B cell (primary cell): Measurements from ENCODE around the gene HSPB9. TPM values are rescaled to one million over a fixed set of nuclear protein-coding genes. Genes with fewer than 3 reads are reported as not detected.

Experiments used
- ATAC-seq: fragments of 200-7000 bp; cut with Tn5 transposase; one replicate; pipeline ENCODE4 v1.10.0; 2021; ENCODE audit warnings: low read depth, mild to moderate bottlenecking, moderate number of reproducible peaks, moderate library complexity
- CTCF ChIA-PET: fragments of 350-600 bp; sonication (Branson Sonifier 250); formaldehyde crosslinking; loops from one replicate; lab custom pipeline; 2021; ENCODE audit warnings: antibody characterized with exemption, inconsistent platforms; lab: Charles Lee
- POLR2A ChIA-PET: fragments of 350-600 bp; sonication (Branson Sonifier 250); formaldehyde crosslinking; loops from one replicate; lab custom pipeline; 2021; ENCODE audit warnings: antibody characterized with exemption; lab: Charles Lee
- DNase-seq: peaks from one replicate; pipeline ENCODE4 v3.0.0; 2013
- H2AFZ ChIP-seq: 2 replicates; pipeline ENCODE4 v1.6.1; 2012; ENCODE audit warnings: mild to moderate bottlenecking, low read depth, low read length; ENCODE audit not compliant: insufficient read depth, poor library complexity, severe bottlenecking
- H3K27ac ChIP-seq, 2 donors: 1 replicate in 1 of 2; 2 replicates in 1 of 2; pipeline ENCODE4 v1.5.1; 2012 to 2013; ENCODE audit warnings: low read length in 2 of 2, mild to moderate bottlenecking in 2 of 2, moderate library complexity in 1 of 2
- H3K27me3 ChIP-seq, 4 experiments: fragments of 200-600 bp in 1 of 4; sonication (generic) in 1 of 4; replicated peaks in 1 of 4; 1 replicate in 2 of 4; 2 replicates in 2 of 4; pipeline versions ENCODE4 v1.6.1 to v1.7.0; 2013 to 2016; ENCODE audit warnings: low read length in 3 of 4, mild to moderate bottlenecking in 2 of 4, mixed read lengths in 1 of 4, moderate library complexity in 1 of 4; ENCODE audit not compliant: insufficient read depth in 4 of 4, control insufficient read depth in 3 of 4; ENCODE audit errors: control extremely low read depth in 1 of 4
- H3K36me3 ChIP-seq, 2 experiments: replicated peaks in 1 of 2; 1 replicate in 1 of 2; 2 replicates in 1 of 2; pipeline versions ENCODE4 v1.6.1 to v1.7.1; 2013; ENCODE audit warnings: low read length in 1 of 2; ENCODE audit not compliant: insufficient read depth in 2 of 2, control insufficient read depth in 1 of 2; ENCODE audit errors: control extremely low read depth in 1 of 2, extremely low read depth in 1 of 2
- H3K4me1 ChIP-seq, 2 donors: fragments of 200-600 bp in 1 of 2; sonication (generic) in 1 of 2; 1 replicate in 1 of 2; 2 replicates in 1 of 2; pipeline versions ENCODE4 v1.5.1 to v1.6.1; 2013 to 2017; ENCODE audit warnings: low read length in 2 of 2; ENCODE audit not compliant: control insufficient read depth in 2 of 2, insufficient read depth in 2 of 2
- H3K4me2 ChIP-seq: replicated peaks from 2 replicates; pipeline ENCODE3; 2012; ENCODE audit warnings: mild to moderate bottlenecking, low read depth, low read length; ENCODE audit not compliant: poor library complexity, severe bottlenecking
- H3K4me3 ChIP-seq, 5 experiments: fragments of 200-600 bp in 1 of 5; sonication (generic) in 1 of 5; 1 replicate in 3 of 5; 2 replicates in 2 of 5; pipeline versions ENCODE4 v1.5.1 to v1.7.0; 2011 to 2016; ENCODE audit warnings: low read length in 4 of 5, mild to moderate bottlenecking in 4 of 5, low read depth in 2 of 5, control low read depth in 1 of 5, moderate library complexity in 1 of 5; ENCODE audit not compliant: insufficient read depth in 1 of 5; ENCODE audit errors: control extremely low read depth in 1 of 5, extremely low read depth in 1 of 5
- H3K79me2 ChIP-seq: fragments of 200-600 bp; sonication (generic); one replicate; pipeline ENCODE4 v1.6.0; 2016; ENCODE audit warnings: low read length; ENCODE audit not compliant: control insufficient read depth, insufficient read depth
- H3K9ac ChIP-seq: fragments of 200-600 bp; sonication (generic); 2 replicates; pipeline ENCODE4 v1.6.1; 2017; ENCODE audit warnings: mild to moderate bottlenecking, low read length, moderate library complexity
- H3K9me3 ChIP-seq, 3 donors: one replicate each; pipeline versions ENCODE4 v1.6.1 to v1.7.1; 2013; ENCODE audit warnings: low read length in 2 of 3; ENCODE audit not compliant: control insufficient read depth in 2 of 3, insufficient read depth in 1 of 3; ENCODE audit errors: control extremely low read depth in 1 of 3
- H4K20me1 ChIP-seq: 2 replicates; pipeline ENCODE4 v1.6.0; 2012; ENCODE audit warnings: mild to moderate bottlenecking, low read length; ENCODE audit not compliant: insufficient read depth, control insufficient read depth, poor library complexity, severe bottlenecking
- H3K27ac Mint-ChIP-seq: one replicate; pipeline ENCODE4 v1.8.0; 2021; ENCODE audit warnings: mixed read lengths
- H3K27me3 Mint-ChIP-seq: one replicate; pipeline ENCODE4 v1.8.0; 2021; ENCODE audit warnings: mixed read lengths
- H3K4me1 Mint-ChIP-seq: one replicate; pipeline ENCODE4 v1.8.0; 2021; ENCODE audit warnings: mixed read lengths
- H3K4me3 Mint-ChIP-seq: one replicate; pipeline ENCODE4 v1.8.0; 2021; ENCODE audit warnings: mixed read lengths
- H3K9me3 Mint-ChIP-seq: one replicate; pipeline ENCODE4 v1.8.0; 2022; ENCODE audit warnings: mixed read lengths; ENCODE audit not compliant: insufficient read depth
- EZH2 ChIP-seq: IDR thresholded peaks from 2 replicates; pipeline ENCODE4 v1.6.1; 2012; ENCODE audit warnings: borderline replicate concordance, low read depth, mild to moderate bottlenecking, moderate library complexity, low read length; ENCODE audit not compliant: insufficient read depth, poor library complexity, severe bottlenecking
- WGBS: methylation state at CpG from one replicate; pipeline ENCODE4 v1.1.5; 2013; ENCODE audit warnings: missing lambda C conversion rate; ENCODE audit not compliant: insufficient coverage; 5-methylcytosine and 5-hydroxymethylcytosine counted together
- intact Hi-C: fragments of 100-400 bp; cut with micrococcal nuclease; formaldehyde crosslinking; loops from one replicate; pipeline ENCODE4 v1.10.0; 2022
- polyA plus RNA-seq: library from polyadenylated mRNA; depleted of rRNA; stranded (reverse); fragments of >200 nt; gene quantifications from 2 replicates; pipeline ENCODE4 v1.2.3, GENCODE V29; 2012
- total RNA-seq, 2 donors: library from RNA; stranded (reverse); fragments of 120-200 nt in 1 of 2; gene quantifications; 1 replicate in 1 of 2; 2 replicates in 1 of 2; pipeline versions ENCODE4 v1.2.3 to v1.2.4, GENCODE V29; 2013 to 2022
- TF ChIP-seq, protein P1 (sequence below): fragments of 200-600 bp; IDR thresholded peaks from one replicate; pipeline ENCODE4 v1.8.0; 2022; ENCODE audit warnings: antibody characterized with exemption, mild to moderate bottlenecking

Gene HSPB9
- total and polyA plus RNA-seq, 2 donors (not counting 1 experiment from before 2014, with no cell fraction given), result 0.09 TPM; not detected in 1

- TF ChIP-seq, protein P1, sequence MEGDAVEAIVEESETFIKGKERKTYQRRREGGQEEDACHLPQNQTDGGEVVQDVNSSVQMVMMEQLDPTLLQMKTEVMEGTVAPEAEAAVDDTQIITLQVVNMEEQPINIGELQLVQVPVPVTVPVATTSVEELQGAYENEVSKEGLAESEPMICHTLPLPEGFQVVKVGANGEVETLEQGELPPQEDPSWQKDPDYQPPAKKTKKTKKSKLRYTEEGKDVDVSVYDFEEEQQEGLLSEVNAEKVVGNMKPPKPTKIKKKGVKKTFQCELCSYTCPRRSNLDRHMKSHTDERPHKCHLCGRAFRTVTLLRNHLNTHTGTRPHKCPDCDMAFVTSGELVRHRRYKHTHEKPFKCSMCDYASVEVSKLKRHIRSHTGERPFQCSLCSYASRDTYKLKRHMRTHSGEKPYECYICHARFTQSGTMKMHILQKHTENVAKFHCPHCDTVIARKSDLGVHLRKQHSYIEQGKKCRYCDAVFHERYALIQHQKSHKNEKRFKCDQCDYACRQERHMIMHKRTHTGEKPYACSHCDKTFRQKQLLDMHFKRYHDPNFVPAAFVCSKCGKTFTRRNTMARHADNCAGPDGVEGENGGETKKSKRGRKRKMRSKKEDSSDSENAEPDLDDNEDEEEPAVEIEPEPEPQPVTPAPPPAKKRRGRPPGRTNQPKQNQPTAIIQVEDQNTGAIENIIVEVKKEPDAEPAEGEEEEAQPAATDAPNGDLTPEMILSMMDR, result no peak
- TF ChIP-seq EZH2, result no peak
- Histone ChIP-seq H3K9me3 (peaks cover 0 to 4% (median 0%) of the 10 kb centered on the region in 3 donors), H3K4me1 (peaks cover 8 to 18% of the 10 kb centered on the region in 2 donors), H3K79me2 (no peaks in the 10 kb centered on the region), H3K9ac (no peak overlapping the region), H3K4me3 (no peak overlapping the region), H2AFZ (no peak overlapping the region), H3K27ac (no peak overlapping the region), H4K20me1 (no peaks in the 10 kb centered on the region), H3K36me3 (peaks cover 0 to 22% of the 10 kb centered on the region in 2 experiments), H3K27me3 (no peaks in the 10 kb centered on the region), H3K4me2 (no peak overlapping the region)
- intact Hi-C loops, result no loop called here
- POLR2A ChIA-PET, result interaction anchor here (1.1 kb wide), 1 partner anchor 10 kb away, joined by 4 read pairs; the partner anchor contains the start of gene DHX58
- Mint-ChIP-seq H3K4me3 (no peak overlapping the region), H3K27ac (no peak overlapping the region), H3K9me3 (no peaks in the 10 kb centered on the region), H3K4me1 (peaks cover 11% of the 10 kb centered on the region), H3K27me3 (no peaks in the 10 kb centered on the region)
- CTCF ChIA-PET, result interaction anchor here (0.7 to 2.1 kb wide), 6 partner anchors 12 to 366 kb away, joined by 3 to 9 read pairs (median 5); partner anchors contain the start of genes CNP and KCNH4
- WGBS, result 97% methylated on average over 9 of the region's 11 CpGs
- no peak for DNase-seq
- no peak for ATAC-seq
Measured at GRCh38 chr17:42103221-42103954, 19.2 kb upstream of the HSPB9 start.

GRCh38 chr17:42104264-42104663 is 18.3 kb upstream of the HSPB9 start:
- WGBS, result 92% methylated on average over 2 of the region's 3 CpGs
- no peak overlapping the region for H3K9ac ChIP-seq
- no peaks in the 10 kb centered on the region for H3K27me3 ChIP-seq
- H3K36me3 ChIP-seq, result peaks cover 0 to 28% of the 10 kb centered on the region in 2 experiments
- no peak overlapping the region for H2AFZ ChIP-seq
- no peaks in the 10 kb centered on the region for H3K27me3 Mint-ChIP-seq
- no peak overlapping the region for H3K4me3 ChIP-seq
- H3K4me1 ChIP-seq, result peaks cover 8 to 15% of the 10 kb centered on the region in 2 donors
- no peak for DNase-seq
- ATAC-seq, result no peak
- H3K4me1 Mint-ChIP-seq, result peaks cover 12% of the 10 kb centered on the region
- H3K4me3 Mint-ChIP-seq, result no peak overlapping the region
- H3K27ac Mint-ChIP-seq, result no peak overlapping the region
- POLR2A ChIA-PET, result interaction anchor here (1.1 kb wide), 1 partner anchor 9 kb away, joined by 4 read pairs; the partner anchor contains the start of gene DHX58
- no peak overlapping the region for H3K4me2 ChIP-seq
- no peak overlapping the region for H3K27ac ChIP-seq
- no peak for TF ChIP-seq EZH2
- TF ChIP-seq, protein P1, result no peak
- no peaks in the 10 kb centered on the region for H4K20me1 ChIP-seq
- CTCF ChIA-PET, result interaction anchor here (0.7 to 2.1 kb wide), 6 partner anchors 12 to 997 kb away, joined by 3 to 9 read pairs (median 5); partner anchors contain the start of genes CNP and KCNH4
- intact Hi-C loops, result no loop called here
- H3K79me2 ChIP-seq, result no peaks in the 10 kb centered on the region
- H3K9me3 ChIP-seq, result peaks cover 0 to 4% (median 0%) of the 10 kb centered on the region in 3 donors
- no peaks in the 10 kb centered on the region for H3K9me3 Mint-ChIP-seq
